Activated T-helper 2 cell treated with anti-CD3 and anti-CD28 coated beads, Interferon-gamma antibody, Interleukin-2, Interleukin-4, amounts not matched to agents 10 μg/mL and 5 μg/mL and 100 μg/mL, durations not matched to agents 14 hours and 24 hours and 36 hours (primary cell): ENCODE data around the gene BSN. TPM values are rescaled to one million over a fixed set of nuclear protein-coding genes. Genes with fewer than 3 reads are reported as not detected.
A peak's percentile ranks its signal among the peaks of the same experiment; 100 is the strongest.

ENCODE experiments used
- DNase-seq: peaks from one replicate; pipeline ENCODE4 v3.0.0; 2021; ENCODE audit warnings: low spot score
- H3K27ac Mint-ChIP-seq: one replicate; pipeline ENCODE4 v1.8.0; 2021; ENCODE audit warnings: mixed read lengths
- H3K27me3 Mint-ChIP-seq: one replicate; pipeline ENCODE4 v1.8.0; 2021; ENCODE audit warnings: low read depth, mixed read lengths
- H3K36me3 Mint-ChIP-seq: one replicate; pipeline ENCODE4 v1.8.0; 2021; ENCODE audit warnings: low read depth, mixed read lengths
- H3K4me1 Mint-ChIP-seq: one replicate; pipeline ENCODE4 v1.8.0; 2021; ENCODE audit warnings: low read depth, mixed read lengths
- H3K4me3 Mint-ChIP-seq: one replicate; pipeline ENCODE4 v1.8.0; 2021; ENCODE audit warnings: low read depth, mild to moderate bottlenecking, moderate library complexity, mixed read lengths
- H3K9me3 Mint-ChIP-seq: one replicate; pipeline ENCODE4 v1.8.0; 2021; ENCODE audit warnings: mixed read lengths
- intact Hi-C: fragments of 100-400 bp; cut with micrococcal nuclease; formaldehyde crosslinking; loops from one replicate; pipeline ENCODE4 v1.15.1; 2023
- total RNA-seq: library from RNA; stranded (reverse); gene quantifications from 2 replicates; pipeline ENCODE4 v1.2.3, GENCODE V29; 2022

Gene BSN
- total RNA-seq, 1 donor from 2014 or later = 0.09 TPM

DNA sequence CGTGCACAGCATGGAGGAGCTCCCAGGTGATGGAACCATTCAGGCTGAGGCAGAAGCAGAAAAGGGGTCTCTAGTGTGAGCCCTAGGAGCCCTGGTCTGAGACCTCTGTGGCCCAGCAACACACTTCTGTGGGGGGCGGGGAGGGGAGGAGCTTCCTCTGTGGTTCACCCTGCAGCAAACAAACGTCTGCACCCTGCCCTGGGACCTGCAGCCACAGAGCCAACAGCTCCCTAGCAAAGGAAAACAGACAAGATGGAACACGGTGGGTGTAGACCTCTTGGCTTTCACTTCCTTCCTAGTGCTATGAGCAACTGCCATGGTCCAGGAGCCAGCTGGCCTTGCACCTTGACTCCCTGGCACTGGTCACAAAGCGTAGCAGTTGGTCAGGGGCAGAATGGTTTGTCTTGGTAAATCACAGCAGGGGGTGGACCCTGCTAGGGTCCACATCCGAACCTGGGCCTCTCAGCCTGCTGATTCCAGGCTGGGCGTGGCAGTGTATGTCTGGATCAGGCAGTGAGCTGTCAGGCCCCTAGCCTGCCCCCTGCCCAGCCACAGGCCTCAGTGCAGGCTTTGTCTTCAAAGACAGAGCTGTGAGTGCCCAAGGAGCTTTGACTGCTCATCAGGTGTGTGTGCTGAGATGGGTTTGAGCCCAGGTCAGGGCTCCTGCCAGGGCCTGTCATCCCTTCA lies 158.5 kb downstream of the BSN start:
- H3K4me1 Mint-ChIP-seq = peaks cover 12% of the 10 kb centered on the region
- DNase-seq = no peak
- no peaks in the 10 kb centered on the region for H3K9me3 Mint-ChIP-seq
- peaks cover 7% of the 10 kb centered on the region for H3K36me3 Mint-ChIP-seq
- no peak overlapping the region for H3K4me3 Mint-ChIP-seq
- H3K27ac Mint-ChIP-seq = no peak overlapping the region
- intact Hi-C loops = no loop called here
- no peaks in the 10 kb centered on the region for H3K27me3 Mint-ChIP-seq

DNA sequence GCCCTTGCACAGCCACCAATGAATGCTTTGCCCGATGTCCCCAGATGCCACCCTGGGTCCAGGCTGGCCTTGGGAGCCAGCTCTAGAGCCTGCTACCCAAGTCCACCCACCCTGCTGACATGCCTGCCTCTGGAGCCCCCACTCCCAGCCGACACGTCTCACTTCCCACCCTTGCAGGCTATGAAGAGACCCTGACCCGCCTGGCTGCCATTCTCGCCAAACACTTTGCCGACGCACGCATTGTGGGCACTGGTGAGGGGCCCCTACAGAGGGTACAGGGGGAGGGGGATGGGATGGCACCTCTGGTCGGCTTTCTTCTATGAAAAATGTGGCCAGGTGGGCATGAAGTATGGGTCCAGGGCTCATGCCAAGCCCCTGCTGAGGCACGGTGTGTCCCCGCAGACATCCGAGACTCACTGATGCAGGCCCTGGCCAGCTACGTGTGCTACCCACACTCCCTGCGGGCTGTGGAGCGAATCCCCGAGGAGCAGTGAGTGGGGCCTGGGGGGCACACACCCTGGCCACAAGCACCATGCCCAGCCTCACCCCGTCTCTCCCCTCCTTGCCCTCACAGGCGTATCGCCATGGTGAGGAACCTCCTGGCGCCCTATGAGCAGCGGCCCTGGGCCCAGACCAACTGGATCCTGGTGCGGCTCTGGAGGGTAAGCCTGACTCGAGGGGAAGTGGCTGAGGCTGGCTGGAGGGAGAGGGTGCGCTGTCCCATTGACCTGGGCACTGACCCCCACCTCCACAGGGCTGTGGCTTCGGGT lies 159.2 kb downstream of the BSN start:
- Mint-ChIP-seq H3K27ac (no peak overlapping the region), H3K4me1 (peaks cover 13% of the 10 kb centered on the region), H3K4me3 (no peak overlapping the region), H3K27me3 (no peaks in the 10 kb centered on the region), H3K36me3 (peaks cover 7% of the 10 kb centered on the region), H3K9me3 (no peaks in the 10 kb centered on the region)
- intact Hi-C loops = no loop called here
- no peak for DNase-seq

GRCh38 chr3:49714728-49715550 lies 160.7 kb downstream of the BSN start:
- intact Hi-C loops = no loop called here
- Mint-ChIP-seq H3K27me3 (no peaks in the 10 kb centered on the region), H3K27ac (no peak overlapping the region), H3K4me3 (no peak overlapping the region), H3K36me3 (peaks cover 8% of the 10 kb centered on the region), H3K4me1 (peaks cover 22% of the 10 kb centered on the region), H3K9me3 (no peaks in the 10 kb centered on the region)
- no peak for DNase-seq

DNA sequence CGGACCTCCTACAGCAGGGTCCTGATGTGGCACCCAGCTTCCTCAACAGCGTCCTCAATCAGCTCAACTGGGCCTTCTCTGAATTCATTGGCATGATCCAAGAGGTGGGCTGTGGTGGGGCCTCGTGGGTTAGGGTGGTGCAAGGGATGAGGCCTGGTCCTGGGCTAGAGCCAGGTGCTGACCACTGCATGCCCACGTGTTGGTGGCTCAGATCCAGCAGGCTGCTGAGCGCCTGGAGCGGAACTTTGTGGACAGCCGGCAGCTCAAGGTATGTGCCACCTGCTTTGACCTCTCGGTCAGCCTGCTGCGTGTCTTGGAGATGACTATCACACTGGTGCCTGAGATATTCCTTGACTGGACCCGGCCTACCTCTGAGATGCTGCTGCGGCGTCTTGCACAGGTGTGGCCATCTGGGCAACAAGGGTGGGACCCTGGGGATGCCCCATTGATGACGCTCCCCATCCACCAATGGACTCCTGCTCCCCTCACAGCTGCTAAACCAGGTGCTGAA lies 161.4 kb downstream of the BSN start:
- Mint-ChIP-seq H3K36me3 (peaks cover 9% of the 10 kb centered on the region), H3K27me3 (no peaks in the 10 kb centered on the region), H3K9me3 (no peaks in the 10 kb centered on the region), H3K4me3 (no peak overlapping the region), H3K4me1 (peaks cover 22% of the 10 kb centered on the region), H3K27ac (no peak overlapping the region)
- no peak for DNase-seq
- intact Hi-C loops = no loop called here

GRCh38 chr3:49716169-49716568 lies 161.9 kb downstream of the BSN start:
- no peak for DNase-seq
- Mint-ChIP-seq H3K36me3 (peaks cover 13% of the 10 kb centered on the region), H3K27me3 (no peaks in the 10 kb centered on the region), H3K4me3 (no peak overlapping the region), H3K9me3 (no peaks in the 10 kb centered on the region), H3K4me1 (peaks cover 23% of the 10 kb centered on the region), H3K27ac (no peak overlapping the region)
- intact Hi-C loops = no loop called here

GRCh38 chr3:49716691-49717210 lies 162.5 kb downstream of the BSN start:
- Mint-ChIP-seq H3K4me3 (no peak overlapping the region), H3K36me3 (peaks cover 14% of the 10 kb centered on the region), H3K27me3 (no peaks in the 10 kb centered on the region), H3K9me3 (no peaks in the 10 kb centered on the region), H3K4me1 (peaks cover 19% of the 10 kb centered on the region), H3K27ac (no peak overlapping the region)
- DNase-seq = no peak
- intact Hi-C loops = no loop called here

DNA sequence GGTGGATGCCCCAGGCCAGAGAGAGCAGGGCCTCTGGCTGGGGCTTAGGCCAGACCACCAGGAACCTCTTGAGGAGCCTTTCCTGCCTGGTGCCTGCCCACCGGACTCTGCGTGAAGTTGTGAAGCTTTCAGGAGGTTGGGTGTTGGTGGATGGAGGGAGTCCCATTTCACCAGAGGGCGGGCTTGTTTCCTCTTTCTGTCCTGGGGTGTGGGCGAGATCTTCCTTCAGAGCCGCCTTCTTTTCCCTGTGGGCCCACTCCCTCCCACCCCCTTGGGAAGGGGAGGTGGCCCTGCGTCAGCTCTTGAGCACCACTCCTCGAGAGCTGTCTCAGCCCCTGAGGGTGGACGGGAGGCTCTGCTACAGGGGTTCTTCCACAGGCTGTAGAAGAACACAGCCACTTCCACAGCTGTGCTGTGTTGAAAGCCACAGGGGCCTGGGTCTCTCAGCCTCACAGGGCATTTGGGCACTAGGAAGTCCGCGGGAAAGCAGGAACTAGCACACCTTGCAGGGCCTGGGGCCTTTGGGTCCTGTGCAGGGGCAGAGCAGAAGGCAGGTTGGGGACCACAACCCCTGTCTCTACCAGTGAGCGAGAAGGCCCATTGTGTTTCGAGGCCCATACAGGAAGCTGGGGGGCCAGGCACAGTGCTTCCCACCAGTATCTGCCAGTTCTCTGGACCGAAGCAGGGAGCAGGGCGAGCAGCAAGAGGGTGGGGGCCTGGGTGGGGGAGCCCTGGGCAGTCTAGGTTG lies 163.1 kb downstream of the BSN start:
- intact Hi-C loops = no loop called here
- peak overlapping the region; percentile 5 for H3K4me3 Mint-ChIP-seq
- H3K27ac Mint-ChIP-seq = no peak overlapping the region
- DNase-seq = no peak
- no peaks in the 10 kb centered on the region for H3K27me3 Mint-ChIP-seq
- H3K4me1 Mint-ChIP-seq = peaks cover 20% of the 10 kb centered on the region
- no peaks in the 10 kb centered on the region for H3K9me3 Mint-ChIP-seq
- peaks cover 20% of the 10 kb centered on the region for H3K36me3 Mint-ChIP-seq

GRCh38 chr3:49717959-49718857 lies 163.9 kb downstream of the BSN start:
- H3K27ac Mint-ChIP-seq = no peak overlapping the region
- no peaks in the 10 kb centered on the region for H3K27me3 Mint-ChIP-seq
- peak overlapping the region; percentile 80 for H3K4me3 Mint-ChIP-seq
- H3K36me3 Mint-ChIP-seq = peaks cover 27% of the 10 kb centered on the region
- no peak for DNase-seq
- no peaks in the 10 kb centered on the region for H3K9me3 Mint-ChIP-seq
- peaks cover 19% of the 10 kb centered on the region for H3K4me1 Mint-ChIP-seq
- intact Hi-C loops = loop anchor here (2.0 kb wide), 1 partner anchor 15 kb away; no protein-coding TSS in a partner anchor

DNA sequence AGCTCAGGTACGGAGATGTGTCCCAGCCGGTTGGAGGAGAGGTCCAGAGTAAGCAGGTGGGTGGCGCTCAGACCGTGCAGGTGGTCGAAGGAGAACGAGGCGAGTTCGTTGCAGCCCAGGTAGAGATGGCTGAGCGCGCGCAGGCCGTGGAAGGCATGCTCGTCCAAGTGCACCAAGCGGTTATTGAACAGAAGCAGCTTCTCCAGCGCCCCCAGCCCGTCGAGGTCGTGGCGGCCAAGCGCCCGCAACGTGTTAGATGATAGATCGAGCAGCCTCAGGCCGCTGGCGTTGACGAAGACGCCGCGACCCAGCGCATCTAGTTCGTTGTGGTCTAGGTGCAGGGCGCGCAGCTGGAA lies 164.6 kb downstream of the BSN start:
- Mint-ChIP-seq H3K27me3 (no peaks in the 10 kb centered on the region), H3K27ac (no peak overlapping the region), H3K9me3 (no peaks in the 10 kb centered on the region), H3K4me1 (peaks cover 19% of the 10 kb centered on the region), H3K36me3 (peaks cover 29% of the 10 kb centered on the region), H3K4me3 (peak overlapping the region; percentile 80)
- intact Hi-C loops = loop anchor here (1.0 to 2.0 kb wide), 2 partner anchors 16 to 45 kb away; partner anchors contain the start of gene APEH
- DNase-seq = no peak

GRCh38 chr3:49719214-49719884 lies 165.1 kb downstream of the BSN start, which contains the start of gene AMIGO3:
TSS of gene AMIGO3 (minus strand) at chr3:49719684. CDS start at chr3:49719465, 219 bp downstream.
- H3K27ac Mint-ChIP-seq = peak within 1 kb of the TSS; percentile 65
- intact Hi-C loops = loop anchor here (1.0 to 2.0 kb wide), 2 partner anchors 17 to 45 kb away; partner anchors contain the start of gene APEH
- no peaks in the 10 kb centered on the region for H3K9me3 Mint-ChIP-seq
- H3K4me1 Mint-ChIP-seq = peaks cover 19% of the 10 kb centered on the region
- peaks cover 29% of the 10 kb centered on the region for H3K36me3 Mint-ChIP-seq
- no peaks in the 10 kb centered on the region for H3K27me3 Mint-ChIP-seq
- peak; percentile 90 for DNase-seq
- peak within 1 kb of the TSS; percentile 80 for H3K4me3 Mint-ChIP-seq
